Measurements from ENCODE around the gene CORO6.
"Not testable (repeated sequence)": the region's sequence is repeated elsewhere in the genome, so short reads cannot be mapped to it uniquely, and the experiment has no call there.

CORO6 gene

GRCh38 chr17:29622337-29623282 is at the start of gene CORO6:
Gene CORO6 (minus strand): TSS chr17:29622912. CDS start chr17:29621421, 1,491 bp downstream.
- DNase-seq = peak; percentile 71

DNA sequence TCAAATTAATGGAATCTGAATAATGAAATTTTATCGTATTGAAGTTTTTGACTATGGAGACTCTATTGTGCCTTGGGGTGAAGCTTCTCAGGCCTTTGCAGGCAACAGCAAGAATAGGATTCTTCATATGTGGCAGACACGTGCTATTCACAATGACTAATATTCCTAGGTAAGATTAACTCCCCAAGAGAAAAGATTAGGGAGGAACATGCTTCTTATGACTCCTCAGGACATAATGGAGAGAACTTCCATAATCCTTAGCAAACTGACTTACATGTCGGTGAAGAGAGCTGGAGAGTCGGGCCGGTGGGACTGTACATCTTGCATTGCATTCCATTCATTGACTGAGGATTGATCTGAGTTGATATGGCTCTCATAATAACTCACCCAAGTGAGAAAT is 48.9 kb upstream of the CORO6 start:
- no peak for DNase-seq

GRCh38 chr17:29669266-29669665 is 46.6 kb upstream of the CORO6 start:
- no peak for DNase-seq

DNA sequence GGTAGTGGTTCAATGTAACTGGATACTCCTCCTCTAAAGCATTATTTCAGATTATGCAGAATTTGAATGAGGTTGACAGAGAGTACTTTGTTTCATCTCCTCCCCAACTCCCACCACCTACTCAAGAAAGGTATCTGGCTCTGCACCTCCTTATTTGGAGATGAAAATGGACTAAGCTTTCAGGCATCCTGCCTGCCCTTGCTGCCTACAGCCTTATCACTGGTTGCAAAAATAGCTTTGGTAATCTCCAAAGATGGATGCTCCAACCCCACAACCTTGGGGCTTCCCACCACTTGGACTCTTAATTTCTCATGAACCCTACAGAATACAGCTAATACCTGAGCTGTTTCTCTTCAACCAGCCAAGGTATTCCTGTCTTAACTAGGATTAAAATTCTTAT is 45.3 kb upstream of the CORO6 start:
- DNase-seq = no peak

- DNase-seq = no peak
Observed at GRCh38 chr17:29665481-29665810, 42.7 kb upstream of the CORO6 start.

DNA sequence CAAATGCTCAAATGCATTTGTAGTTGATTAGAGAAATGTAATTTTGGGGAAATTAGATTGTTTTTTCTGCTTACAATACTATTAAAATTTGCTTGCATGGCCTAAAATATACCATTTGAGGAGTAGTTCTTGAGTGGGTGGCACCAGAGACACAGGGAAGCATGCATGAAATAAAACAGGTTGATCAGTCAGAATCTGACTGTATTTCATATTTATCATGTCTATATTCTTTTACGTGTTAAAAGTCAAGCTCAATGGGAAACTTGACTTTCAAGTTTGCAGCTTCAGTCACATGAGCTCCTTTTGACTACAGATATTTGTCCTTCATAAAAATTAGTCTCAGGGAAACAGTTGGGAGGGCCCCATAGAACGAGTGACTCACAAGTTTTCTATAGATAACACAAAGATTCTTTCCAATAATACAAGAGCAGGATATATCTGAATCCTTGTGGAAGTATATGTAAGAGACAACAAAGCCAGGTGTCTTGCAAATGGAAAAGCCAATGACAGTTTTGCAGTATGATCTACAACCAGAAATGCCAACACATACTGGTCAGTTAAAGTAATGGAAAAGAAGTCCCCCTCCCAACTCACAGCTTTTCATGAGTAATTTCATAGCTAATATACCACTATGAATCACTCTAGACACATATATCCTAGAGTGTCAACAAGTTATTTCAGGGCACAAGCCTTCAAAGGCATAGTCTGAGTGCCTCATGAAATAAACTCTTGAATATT is 42.2 kb upstream of the CORO6 start:
- no peak for DNase-seq

DNA sequence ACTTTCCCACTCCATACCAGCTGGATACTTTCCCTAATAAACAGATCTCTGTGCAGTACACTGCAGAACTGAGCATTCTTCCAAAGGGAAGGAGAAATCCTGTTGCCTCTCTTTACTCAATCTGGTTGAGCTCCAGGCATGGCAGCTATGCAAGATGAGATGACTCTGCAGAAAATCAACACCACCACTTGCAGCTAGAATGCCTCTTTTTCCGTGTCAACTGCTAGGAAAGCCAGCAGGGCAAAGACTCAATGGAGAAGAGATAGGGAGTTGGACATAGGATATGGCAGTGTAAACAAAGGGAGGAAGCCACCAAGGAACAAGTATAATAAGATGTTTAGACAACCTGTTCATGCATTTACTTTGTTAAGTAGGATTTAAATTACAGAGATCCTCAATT is 40.4 kb upstream of the CORO6 start:
- no peak for DNase-seq

- no peak for DNase-seq
Observed at GRCh38 chr17:29661213-29661612, 38.5 kb upstream of the CORO6 start.

DNA sequence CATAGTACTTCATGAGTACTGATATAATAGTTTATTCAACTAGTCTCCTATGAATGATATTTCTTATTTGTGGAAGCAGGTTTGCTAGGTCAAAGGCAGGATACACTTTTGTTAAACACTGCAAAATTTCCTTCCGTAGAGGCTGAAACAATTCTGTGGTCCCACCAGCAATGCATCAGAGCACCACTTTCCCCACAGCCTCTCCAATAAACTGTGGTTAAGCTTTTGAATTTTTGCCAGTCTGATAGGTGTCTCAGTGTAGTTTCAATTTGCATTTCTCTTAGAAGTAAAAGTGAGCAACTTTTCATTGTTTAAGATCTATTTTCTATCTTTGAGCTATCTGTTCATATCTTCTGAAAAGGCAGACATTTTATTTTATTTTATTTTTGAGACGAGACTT is 36.4 kb upstream of the CORO6 start:
- DNase-seq = no peak

DNA sequence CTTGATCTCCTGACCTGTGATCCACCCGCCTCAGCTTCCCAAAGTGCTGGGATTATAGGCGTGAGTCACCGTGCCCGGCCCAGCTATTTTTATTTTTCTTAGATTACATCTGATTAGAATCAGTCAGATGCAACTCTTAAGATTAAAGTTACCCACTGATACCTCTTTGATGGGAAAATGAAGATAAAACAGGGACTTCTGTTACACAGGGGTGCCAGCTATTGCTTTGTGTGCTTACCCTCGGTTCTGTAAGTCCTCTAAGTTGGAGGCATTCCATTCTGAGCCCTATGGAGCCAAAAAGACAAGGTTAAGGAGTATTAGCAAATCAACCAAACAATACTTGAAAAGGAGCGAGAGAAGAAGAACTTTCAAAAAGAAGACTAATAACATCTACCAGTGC is 32.6 kb upstream of the CORO6 start:
- DNase-seq = no peak

DNA sequence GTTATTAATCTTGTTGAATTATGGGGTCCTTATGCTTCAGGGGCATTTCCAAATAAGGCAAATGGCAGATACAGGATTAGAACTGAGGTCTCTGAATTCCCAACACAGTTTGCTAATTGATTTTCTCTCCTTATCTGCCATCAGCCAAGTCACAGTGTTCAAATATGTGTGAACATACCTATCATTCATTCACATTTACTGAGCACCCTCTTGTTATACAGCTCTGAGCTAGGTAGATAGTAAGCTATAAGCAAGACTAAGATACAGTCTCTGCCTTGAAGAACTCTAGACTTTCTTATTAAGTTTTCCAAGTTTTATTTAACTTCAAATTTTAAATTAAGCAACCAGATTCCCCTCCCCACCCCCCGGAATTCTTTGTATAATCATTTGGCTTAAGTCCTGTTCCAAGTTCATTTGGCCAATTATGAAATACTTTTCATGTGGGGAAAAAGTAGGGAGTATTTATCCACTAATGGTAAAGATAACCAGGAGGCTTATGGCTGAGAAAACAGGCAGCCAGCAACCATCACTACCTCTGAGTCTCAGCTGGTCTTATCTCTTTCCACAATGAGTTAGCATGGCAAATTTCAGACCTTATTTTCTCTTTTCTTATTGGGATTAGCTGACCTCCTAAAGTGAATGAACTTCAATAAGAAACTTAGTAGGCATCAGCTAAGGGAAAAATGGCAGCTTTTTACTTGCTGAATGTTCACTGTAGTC is 31.4 kb upstream of the CORO6 start:
- no peak for DNase-seq

DNA sequence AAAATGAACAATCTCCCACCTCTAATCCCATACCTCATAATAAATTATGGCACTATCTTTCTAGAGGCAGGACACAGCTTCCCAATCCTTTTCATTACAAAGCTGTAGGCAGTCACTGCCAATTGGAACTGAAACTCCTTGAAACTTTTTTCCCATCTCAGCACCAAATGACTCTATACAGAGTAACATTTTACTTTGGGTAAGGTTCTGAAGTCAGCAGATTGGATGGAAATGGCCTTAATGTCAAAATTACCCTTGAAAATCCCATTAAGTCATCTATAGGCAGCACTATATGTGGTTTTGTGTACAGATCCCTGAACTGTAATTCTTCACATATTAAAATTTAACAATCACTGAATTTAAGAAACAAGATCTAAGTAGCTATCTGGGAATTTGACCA is 30.3 kb upstream of the CORO6 start:
- DNase-seq = no peak

- DNase-seq = not testable (repeated sequence)
Observed at GRCh38 chr17:29651913-29652312, 29.2 kb upstream of the CORO6 start.

- no peak for DNase-seq
Observed at GRCh38 chr17:29650396-29650795, 27.7 kb upstream of the CORO6 start.

- no peak for DNase-seq
Observed at GRCh38 chr17:29649359-29649758, 26.6 kb upstream of the CORO6 start.

GRCh38 chr17:29648005-29648404 is 25.3 kb upstream of the CORO6 start:
- DNase-seq = no peak

DNA sequence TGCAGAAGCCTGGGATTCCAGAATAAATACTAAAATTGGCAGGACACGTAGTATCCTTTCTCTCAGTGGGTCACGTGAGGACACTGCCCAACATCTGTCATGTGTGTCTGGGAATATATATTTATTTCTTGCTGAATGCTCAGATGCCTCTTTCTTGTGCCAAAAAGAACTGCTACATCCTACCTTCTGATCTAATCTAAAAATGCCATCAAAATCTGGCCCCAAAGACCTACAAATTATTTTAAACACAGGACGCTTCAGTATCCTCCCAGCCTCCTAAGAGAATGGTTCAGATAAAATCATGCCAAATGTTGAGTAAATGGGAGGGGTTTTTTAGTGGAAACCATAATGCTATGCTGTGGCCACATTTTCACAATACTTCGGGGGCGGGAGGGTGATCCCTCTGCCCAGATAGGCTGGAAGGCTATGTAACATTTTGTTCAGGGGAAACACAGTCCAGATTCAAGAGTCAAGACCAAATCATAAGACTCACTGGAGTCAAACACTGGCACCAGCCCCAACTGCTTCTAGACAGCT is 22.9 kb upstream of the CORO6 start:
- no peak for DNase-seq

- DNase-seq = no peak
Observed at GRCh38 chr17:29643817-29644160, 21.1 kb upstream of the CORO6 start.

- no peak for DNase-seq
Observed at GRCh38 chr17:29642171-29642611, 19.5 kb upstream of the CORO6 start.

DNA sequence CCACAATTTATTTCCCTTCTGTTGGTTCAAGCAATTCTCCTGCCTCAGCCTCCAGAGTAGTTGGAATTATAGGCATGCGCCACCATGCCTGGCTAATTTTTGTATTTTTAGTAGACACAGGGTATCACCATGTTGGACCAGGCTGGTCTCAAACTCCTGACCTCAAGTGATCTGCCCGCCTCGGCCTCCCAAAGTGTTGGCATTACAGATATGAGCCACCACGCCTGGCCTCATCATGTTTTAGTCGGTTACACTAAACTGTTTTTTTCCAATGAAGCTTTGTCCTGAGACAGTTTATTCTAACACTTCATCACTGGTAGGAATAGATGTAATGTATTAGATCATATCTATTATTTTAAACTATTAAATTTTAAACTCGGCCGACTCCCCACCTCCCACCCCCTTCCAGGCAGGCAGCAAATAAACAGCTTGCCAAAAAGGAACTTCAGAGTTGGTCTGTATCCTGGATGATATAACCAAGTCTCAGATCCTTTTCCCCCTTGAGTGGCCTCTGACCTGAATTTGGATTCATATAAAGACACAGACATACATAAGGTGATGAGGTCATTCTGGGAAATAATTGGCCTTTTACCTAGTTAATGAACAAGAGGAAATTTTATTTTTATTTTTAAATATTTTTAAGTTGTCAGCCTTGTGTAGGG is 18.4 kb upstream of the CORO6 start:
- DNase-seq = no peak

GRCh38 chr17:29640413-29640812 is 17.7 kb upstream of the CORO6 start:
- DNase-seq = no peak

GRCh38 chr17:29633886-29634285 is 11.2 kb upstream of the CORO6 start:
- DNase-seq = no peak
